ENCODE measurements around the gene TOM1L2.
"Not testable (repeated sequence)": the region's sequence is repeated elsewhere in the genome, so short reads cannot be mapped to it uniquely, and the experiment has no call there.

The TOM1L2 gene

GRCh38 chr17:17957584-17957916 lies 14.7 kb downstream of the TOM1L2 start:
- Histone ChIP-seq H3K27me3 (no peaks in the 10 kb centered on the region), H3K36me3 (no peaks in the 10 kb centered on the region), H3K4me3 (ENCODE audit: low read depth, low read length) (no peak overlapping the region), H3K4me1 (peaks cover 7% of the 10 kb centered on the region; the same call in 1 of the 2 replicates), H3K9me3 (no peaks in the 10 kb centered on the region)
- no peak for TF ChIP-seq CTCF (IDR thresholded peaks at IDR 0.05; ENCODE audit: low read depth, low read length)
- no peak for DNase-seq

- not testable (repeated sequence) for DNase-seq; H3K36me3 ChIP-seq; H3K9me3 ChIP-seq; H3K4me3 ChIP-seq (ENCODE audit: low read depth, low read length); H3K27me3 ChIP-seq
- peaks cover 13% of the 10 kb centered on the region for H3K4me1 ChIP-seq
Observed at GRCh38 chr17:17955790-17956341, 16.3 kb downstream of the TOM1L2 start.

GRCh38 chr17:17954079-17954478 lies 18.1 kb downstream of the TOM1L2 start:
- Histone ChIP-seq H3K4me1 (peaks cover 13% of the 10 kb centered on the region), H3K4me3 (ENCODE audit: low read depth, low read length) (no peak overlapping the region)
- TF ChIP-seq CTCF (IDR thresholded peaks at IDR 0.05; ENCODE audit: low read depth, low read length), result no peak

GRCh38 chr17:17952691-17953090 lies 19.5 kb downstream of the TOM1L2 start:
- no peak overlapping the region for H3K4me3 ChIP-seq (ENCODE audit: low read depth, low read length)

More at GRCh38 chr17:17954079-17954478, 18.1 kb downstream of the TOM1L2 start:
- Histone ChIP-seq H3K36me3 (no peaks in the 10 kb centered on the region), H3K9me3 (no peaks in the 10 kb centered on the region), H3K27me3 (no peaks in the 10 kb centered on the region)
- DNase-seq, result no peak

GRCh38 chr17:17951524-17951923 lies 20.7 kb downstream of the TOM1L2 start:
- Histone ChIP-seq H3K9me3 (no peaks in the 10 kb centered on the region), H3K4me3 (ENCODE audit: low read depth, low read length) (no peak overlapping the region), H3K4me1 (peaks cover 6% of the 10 kb centered on the region; the same call in 1 of the 2 replicates), H3K27me3 (no peaks in the 10 kb centered on the region), H3K36me3 (no peaks in the 10 kb centered on the region)
- no peak for DNase-seq
- no peak for TF ChIP-seq CTCF (IDR thresholded peaks at IDR 0.05; ENCODE audit: low read depth, low read length)

More at GRCh38 chr17:17952691-17953090, 19.5 kb downstream of the TOM1L2 start:
- Histone ChIP-seq H3K36me3 (no peaks in the 10 kb centered on the region), H3K4me1 (peaks cover 6% of the 10 kb centered on the region; the same call in 1 of the 2 replicates), H3K9me3 (no peaks in the 10 kb centered on the region), H3K27me3 (no peaks in the 10 kb centered on the region)
- no peak for DNase-seq
- no peak for TF ChIP-seq CTCF (IDR thresholded peaks at IDR 0.05; ENCODE audit: low read depth, low read length)

GRCh38 chr17:17950806-17951205 lies 21.4 kb downstream of the TOM1L2 start:
- H3K36me3 ChIP-seq, result no peaks in the 10 kb centered on the region
- peaks cover 6% of the 10 kb centered on the region; the same call in 1 of the 2 replicates for H3K4me1 ChIP-seq
- no peaks in the 10 kb centered on the region for H3K9me3 ChIP-seq
- peak; percentile 17; the same call in 1 of the 2 replicates for TF ChIP-seq CTCF (IDR thresholded peaks at IDR 0.05; ENCODE audit: low read depth, low read length)
- H3K27me3 ChIP-seq, result no peaks in the 10 kb centered on the region
- DNase-seq, result no peak
- H3K4me3 ChIP-seq (ENCODE audit: low read depth, low read length), result no peak overlapping the region
